GM10266 (cell line): ENCODE results near the gene CHEK1.

Source experiments
- DNase-seq: peaks from one replicate; pipeline ENCODE4 v3.0.0; 2012; ENCODE audit errors: extremely low spot score
- CTCF ChIP-seq: IDR thresholded peaks from 2 replicates; pipeline ENCODE4 v1.5.1; 2012; ENCODE audit warnings: mild to moderate bottlenecking, low read depth; ENCODE audit not compliant: control insufficient read depth, insufficient read depth; ENCODE audit errors: missing control alignments

Gene CHEK1

GRCh38 chr11:125675196-125675595 lies 50.2 kb downstream of the CHEK1 start:
- DNase-seq, result no peak
- no peak for TF ChIP-seq CTCF

GRCh38 chr11:125679397-125679796 lies 54.4 kb downstream of the CHEK1 start:
- no peak for TF ChIP-seq CTCF

GRCh38 chr11:125679837-125680236 lies 54.9 kb downstream of the CHEK1 start:
- DNase-seq, result no peak

More at GRCh38 chr11:125679397-125679796, 54.4 kb downstream of the CHEK1 start:
- DNase-seq, result no peak

GRCh38 chr11:125680747-125681146 lies 55.8 kb downstream of the CHEK1 start, which contains the start of gene ACRV1:
ACRV1 (minus strand) TSS chr11:125680847; CDS start chr11:125680780, 67 bp downstream.
- no peak for DNase-seq
- no peak for TF ChIP-seq CTCF

More at GRCh38 chr11:125679837-125680236, 54.9 kb downstream of the CHEK1 start:
- TF ChIP-seq CTCF, result no peak

GRCh38 chr11:125685228-125685627 lies 60.3 kb downstream of the CHEK1 start:
- DNase-seq, result no peak
- TF ChIP-seq CTCF, result no peak

GRCh38 chr11:125688066-125688465 lies 63.1 kb downstream of the CHEK1 start:
- no peak for DNase-seq
- TF ChIP-seq CTCF, result no peak

GRCh38 chr11:125688632-125689031 lies 63.7 kb downstream of the CHEK1 start:
- DNase-seq, result no peak

More at GRCh38 chr11:125688632-125689031, 63.7 kb downstream of the CHEK1 start:
- no peak for TF ChIP-seq CTCF
